Spleen (tissue), 7 donors: ENCODE measurements around the gene OTX2.

Source experiments
- CTCF ChIP-seq, 11 experiments: fragments of 200-600 bp in 7 of 11; fragments of 450-650 bp in 4 of 11; sonication (generic) in 4 of 11; IDR thresholded peaks in 8 of 11; conservative IDR thresholded peaks in 3 of 11; 1 replicate in 7 of 11; 2 replicates in 4 of 11; pipeline versions ENCODE4 v1.4.0 to v1.8.0; 2016 to 2021; ENCODE audit warnings: antibody characterized with exemption in 11 of 11, inconsistent platforms in 4 of 11, mild to moderate bottlenecking in 1 of 11
- POLR2A ChIP-seq, 3 donors: fragments of 450-650 bp; IDR thresholded peaks; one replicate each; pipeline ENCODE4 v1.5.1; 2017; ENCODE audit warnings: antibody characterized with exemption in 3 of 3, mild to moderate bottlenecking in 1 of 3
- POLR2AphosphoS5 ChIP-seq, 3 donors: sonication (generic); formaldehyde crosslinking; IDR thresholded peaks; one replicate each; pipeline ENCODE4 v1.5.1; 2017; ENCODE audit warnings: antibody characterized with exemption in 3 of 3
- donor health status: DM: no; HTN: no; CAD: no; lungs with moderate emphysema.
- donor health status: DM: no; HTN: no; CAD: no.
- donor health status: DM: no; HTN: no; CAD: no.

DNA sequence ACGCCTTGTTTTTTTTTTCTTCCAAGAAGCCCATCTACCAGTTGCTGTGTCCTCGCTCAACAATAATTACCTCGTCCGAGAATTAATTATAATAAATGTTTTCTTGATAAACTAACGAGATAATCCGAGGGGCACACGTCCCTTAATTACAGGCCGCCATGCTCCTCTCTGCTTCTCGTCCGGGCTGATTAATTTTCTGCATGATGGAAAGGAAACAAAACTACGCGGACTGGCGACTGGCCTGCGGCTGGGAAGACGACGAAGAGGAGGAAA is 2.2 kb downstream of the OTX2 start:
- no peak for TF ChIP-seq CTCF (IDR thresholded peaks at IDR 0.05 in 8 of 11, conservative IDR thresholded peaks at IDR 0.05 in 3 of 11)
- TF ChIP-seq POLR2A (IDR thresholded peaks at IDR 0.05): no peak
- TF ChIP-seq POLR2AphosphoS5 (IDR thresholded peaks at IDR 0.05): no peak
